Astrocyte (in vitro differentiated cells and primary cell): ENCODE data around the gene CTNNA3.

Experiments
- EZH2 ChIP-seq: IDR thresholded peaks from 2 replicates; pipeline ENCODE4 v1.6.1; 2012; ENCODE audit warnings: mild to moderate bottlenecking, low read length, inconsistent platforms; ENCODE audit not compliant: insufficient read depth
- TF ChIP-seq, protein P1 (sequence below): IDR thresholded peaks from 2 replicates; pipeline ENCODE4 v1.5.1; 2011; ENCODE audit warnings: low read depth, mild to moderate bottlenecking, inconsistent platforms, low read length, moderate library complexity; ENCODE audit not compliant: insufficient read depth

DNA sequence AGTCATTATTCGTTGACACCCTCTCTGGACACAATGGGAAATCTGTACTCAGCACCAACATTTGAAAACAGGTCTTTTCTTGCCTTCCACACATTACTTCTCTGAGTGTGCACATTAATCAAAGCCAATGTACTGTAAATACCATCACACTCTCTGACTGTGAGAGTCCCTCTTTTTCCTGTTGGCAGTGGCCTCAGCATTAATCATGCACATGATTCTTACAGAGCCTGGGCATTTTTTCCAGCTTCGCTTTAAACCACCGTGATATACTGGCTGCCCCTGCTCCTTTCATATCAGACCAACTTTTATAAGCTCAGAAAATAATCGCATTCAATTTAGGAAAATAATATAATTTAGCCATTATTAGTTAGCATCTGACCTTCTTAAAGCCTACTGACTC lies 1689.6 kb downstream of the CTNNA3 start:
- TF ChIP-seq, protein P1, sequence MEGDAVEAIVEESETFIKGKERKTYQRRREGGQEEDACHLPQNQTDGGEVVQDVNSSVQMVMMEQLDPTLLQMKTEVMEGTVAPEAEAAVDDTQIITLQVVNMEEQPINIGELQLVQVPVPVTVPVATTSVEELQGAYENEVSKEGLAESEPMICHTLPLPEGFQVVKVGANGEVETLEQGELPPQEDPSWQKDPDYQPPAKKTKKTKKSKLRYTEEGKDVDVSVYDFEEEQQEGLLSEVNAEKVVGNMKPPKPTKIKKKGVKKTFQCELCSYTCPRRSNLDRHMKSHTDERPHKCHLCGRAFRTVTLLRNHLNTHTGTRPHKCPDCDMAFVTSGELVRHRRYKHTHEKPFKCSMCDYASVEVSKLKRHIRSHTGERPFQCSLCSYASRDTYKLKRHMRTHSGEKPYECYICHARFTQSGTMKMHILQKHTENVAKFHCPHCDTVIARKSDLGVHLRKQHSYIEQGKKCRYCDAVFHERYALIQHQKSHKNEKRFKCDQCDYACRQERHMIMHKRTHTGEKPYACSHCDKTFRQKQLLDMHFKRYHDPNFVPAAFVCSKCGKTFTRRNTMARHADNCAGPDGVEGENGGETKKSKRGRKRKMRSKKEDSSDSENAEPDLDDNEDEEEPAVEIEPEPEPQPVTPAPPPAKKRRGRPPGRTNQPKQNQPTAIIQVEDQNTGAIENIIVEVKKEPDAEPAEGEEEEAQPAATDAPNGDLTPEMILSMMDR: no peak
- TF ChIP-seq EZH2: no peak
